ENCODE measurements around the gene ZCCHC14. TPM values are rescaled to one million over a fixed set of nuclear protein-coding genes. Genes with fewer than 3 reads are reported as not detected.

ZCCHC14 gene
- total and polyA plus RNA-seq, 2 of the 8 experiments (the other 6 are each of a cell fraction or from before 2014, with no cell fraction given) = 8.2 to 28.2 TPM

GRCh38 chr16:87437911-87438610, 54.8 kb downstream of the ZCCHC14 start:
- Histone ChIP-seq H4K8ac (ENCODE audit: extremely low read depth, insufficient read depth, low read length) (no peak overlapping the region), H3K27me3 (replicated peaks in 1 of 4; ENCODE audit: control insufficient read depth in 3 of 4, extremely low read depth in 1 of 4, insufficient read depth in 3 of 4, low read length in 3 of 4) (no peaks in the 10 kb centered on the region), H2BK12ac (ENCODE audit: low read depth, low read length) (no peak overlapping the region), H2AFZ (ENCODE audit: low read length) (no peak overlapping the region), H3K4me3 (ENCODE audit: extremely low read depth in 1 of 4, insufficient read depth in 2 of 4, low read depth in 3 of 4, low read length in 4 of 4) (no peak overlapping the region), H3K4ac (replicated peaks; ENCODE audit: insufficient read length, low read depth, low read length) (no peak overlapping the region), H3K36me3 (ENCODE audit: control insufficient read depth in 2 of 4, insufficient read depth in 4 of 4, low read length in 3 of 4) (peaks cover 0 to 5% (median 0%) of the 10 kb centered on the region in 4 experiments; a peak in 1 of 8 replicates), H3K9me3 (ENCODE audit: insufficient read depth in 2 of 2, low read depth in 1 of 2, low read length in 1 of 2) (no peaks in the 10 kb centered on the region), H2AK5ac (ENCODE audit: low read depth, low read length) (no peak overlapping the region), H2BK15ac (ENCODE audit: low read length) (no peak overlapping the region), H3K4me2 (ENCODE audit: insufficient read depth in 1 of 2, low read depth in 2 of 2, low read length in 2 of 2) (no peak overlapping the region), H4K91ac (replicated peaks; ENCODE audit: insufficient read length, low read length) (no peak overlapping the region), H3K56ac (replicated peaks; ENCODE audit: insufficient read length, low read depth, low read length) (no peak overlapping the region), H4K20me1 (replicated peaks in 1 of 2; ENCODE audit: control insufficient read depth in 1 of 2, insufficient read depth in 2 of 2, low read length in 2 of 2) (peaks cover 3 to 4% of the 10 kb centered on the region in 2 experiments), H4K5ac (ENCODE audit: insufficient read length, low read depth, low read length) (no peak overlapping the region), H3K23me2 (ENCODE audit: low read depth, low read length) (no peaks in the 10 kb centered on the region), H3K27ac (ENCODE audit: low read depth, low read length) (no peak overlapping the region), H2BK20ac (ENCODE audit: low read length) (no peak overlapping the region), H3K79me1 (ENCODE audit: low read depth, low read length) (peaks cover 3% of the 10 kb centered on the region; the same call in 1 of the 2 replicates), H3K14ac (ENCODE audit: insufficient read length) (no peak overlapping the region), H3K9ac (replicated peaks in 1 of 4; ENCODE audit: extremely low read depth in 1 of 4, low read depth in 3 of 4, low read length in 3 of 4) (no peak overlapping the region), H3K4me1 (replicated peaks in 1 of 4; ENCODE audit: control insufficient read depth in 3 of 4, insufficient read depth in 4 of 4, low read length in 3 of 4) (peaks cover 0 to 9% (median under 1%) of the 10 kb centered on the region in 4 experiments; a peak in 5 of 7 replicates), H3K18ac (ENCODE audit: extremely low read depth, low read length) (no peak overlapping the region), H3K23ac (ENCODE audit: insufficient read length) (no peak overlapping the region), H2BK5ac (ENCODE audit: low read depth, low read length) (no peak overlapping the region), H2BK120ac (replicated peaks; ENCODE audit: low read depth, low read length) (no peak overlapping the region), H3K79me2 (ENCODE audit: control insufficient read depth in 1 of 2, insufficient read depth in 2 of 2, low read length in 2 of 2) (no peaks in the 10 kb centered on the region; a peak in 1 of 4 replicates)
- no peak for FAIRE-seq
- DNase-seq (ENCODE audit: low read depth in 1 of 2, low spot score in 2 of 2) = no peak
- 0 out of 4 replicates have a peak, but pooled peaks of 1 of the 2 experiments have one; percentile 8 for TF ChIP-seq RAD21 (IDR thresholded peaks at IDR 0.05 in 1 of 2, conservative IDR thresholded peaks at IDR 0.05 in 1 of 2; ENCODE audit: low read depth in 2 of 2, low read length in 2 of 2)
- peak; percentile 53; the same call in 1 of the 2 replicates for TF ChIP-seq MAX (IDR thresholded peaks at IDR 0.05)
- TF ChIP-seq KDM4A (IDR thresholded peaks at IDR 0.05; ENCODE audit: low read depth, low read length, severe bottlenecking) = no peak
- TF ChIP-seq CTCF (IDR thresholded peaks at IDR 0.05; ENCODE audit: control extremely low read depth in 1 of 3, insufficient read depth in 1 of 3, low read depth in 1 of 3, low read length in 3 of 3) = peak in 1 of 3 experiments; percentile 7; a peak in 1 of 4 replicates
- WGBS, 2 experiments (ENCODE audit: extremely low coverage in 1 of 2, insufficient coverage in 1 of 2, insufficient read length in 1 of 2, insufficient replicate concordance in 2 of 2, low coverage in 1 of 2, low lambda C conversion rate in 2 of 2, missing lambda C conversion rate in 1 of 2) = 93% methylated on average over 17 of the region's 17 CpGs; no CpG with 5 or more reads in 1 of the 2 experiments
- ChIA-PET CTCF (ENCODE audit: partially characterized antibody) (interaction anchor here (0.6 to 5.4 kb wide), 6 partner anchors 13 to 151 kb away, joined by 3 to 22 read pairs (median 3); no protein-coding TSS in a partner anchor), POLR2A (ENCODE audit: partially characterized antibody) (interaction anchor here (0.6 kb wide), 1 partner anchor 129 kb away, joined by 3 read pairs; no protein-coding TSS in a partner anchor)
